SK-N-SH treated with all-trans-retinoic acid at 6 μM for 48 hours (cell line): ENCODE data around the gene TEX36.

ENCODE experiments used
- ATAC-seq: fragments of 200-7000 bp; cut with Tn5 transposase; 3 replicates; pipeline ENCODE4 v1.9.1; 2020; ENCODE audit warnings: mild to moderate bottlenecking, moderate library complexity
- ARNTL ChIP-seq: fragments of 450-650 bp; formaldehyde crosslinking; IDR thresholded peaks from 2 replicates; pipeline ENCODE4 v1.5.0; 2020; ENCODE audit warnings: low read depth, mild to moderate bottlenecking, moderate library complexity, borderline replicate concordance
- BACH2 ChIP-seq: fragments of 250-450 bp; sonication (Bioruptor Pico); IDR thresholded peaks from 2 replicates; pipeline ENCODE4 v1.9.0; 2021; ENCODE audit warnings: mild to moderate bottlenecking, borderline replicate concordance
- CREB5 ChIP-seq: fragments of 250-450 bp; sonication (Bioruptor Pico); IDR thresholded peaks from 2 replicates; pipeline ENCODE4 v1.5.1; 2020; ENCODE audit warnings: low read depth, mild to moderate bottlenecking, moderate library complexity
- CSRNP3 ChIP-seq: fragments of 250-450 bp; sonication (Bioruptor Pico); IDR thresholded peaks from 2 replicates; pipeline ENCODE4 v1.5.1; 2021; ENCODE audit warnings: mild to moderate bottlenecking, moderate library complexity
- ESRRG ChIP-seq: fragments of 250-450 bp; sonication (Bioruptor Pico); IDR thresholded peaks from 2 replicates; pipeline ENCODE4 v1.6.1; 2021; ENCODE audit warnings: mild to moderate bottlenecking
- GLIS3 ChIP-seq: fragments of 250-450 bp; sonication (Bioruptor Pico); IDR thresholded peaks from 2 replicates; pipeline ENCODE4 v1.5.0; 2020; ENCODE audit warnings: mild to moderate bottlenecking, moderate library complexity
- ISL1 ChIP-seq: fragments of 250-450 bp; sonication (Bioruptor Pico); IDR thresholded peaks from 2 replicates; pipeline ENCODE4 v2.1.2; 2022; ENCODE audit warnings: mild to moderate bottlenecking, moderate library complexity
- OSR1 ChIP-seq: fragments of 250-450 bp; sonication (Bioruptor Pico); IDR thresholded peaks from 2 replicates; pipeline ENCODE4 v1.8.0; 2022; ENCODE audit warnings: moderate library complexity, mild to moderate bottlenecking, inconsistent platforms
- PATZ1 ChIP-seq: fragments of 250-450 bp; sonication (Bioruptor Pico); IDR thresholded peaks from 2 replicates; pipeline ENCODE4 v1.8.0; 2020; ENCODE audit warnings: mild to moderate bottlenecking, moderate library complexity, borderline replicate concordance
- RARB ChIP-seq: fragments of 250-450 bp; sonication (Bioruptor Pico); IDR thresholded peaks from 2 replicates; pipeline ENCODE4 v1.8.0; 2021; ENCODE audit warnings: mild to moderate bottlenecking, moderate library complexity
- SNAI2 ChIP-seq: fragments of 250-450 bp; sonication (Bioruptor Pico); IDR thresholded peaks from 2 replicates; pipeline ENCODE4 v1.5.0; 2020; ENCODE audit warnings: mild to moderate bottlenecking, moderate library complexity
- TOX ChIP-seq: fragments of 250-450 bp; sonication (Bioruptor Pico); IDR thresholded peaks from 2 replicates; pipeline ENCODE4 v1.8.0; 2021; ENCODE audit warnings: mild to moderate bottlenecking, moderate library complexity, borderline replicate concordance
- ZC3H10 ChIP-seq: fragments of 250-450 bp; sonication (Bioruptor Pico); IDR thresholded peaks from 2 replicates; pipeline ENCODE4 v1.5.1; 2021; ENCODE audit warnings: mild to moderate bottlenecking, moderate library complexity
- ZFP3 ChIP-seq: fragments of 250-450 bp; sonication (Bioruptor Pico); IDR thresholded peaks from 2 replicates; pipeline ENCODE4 v1.5.0; 2020; ENCODE audit warnings: mild to moderate bottlenecking, moderate library complexity
- ZFP30 ChIP-seq: fragments of 450-650 bp; formaldehyde crosslinking; IDR thresholded peaks from 2 replicates; pipeline ENCODE4 v1.5.0; 2022; ENCODE audit warnings: mild to moderate bottlenecking, moderate library complexity
- ZNF70 ChIP-seq: fragments of 450-650 bp; formaldehyde crosslinking; IDR thresholded peaks from 2 replicates; pipeline ENCODE4 v1.5.0; 2020; ENCODE audit warnings: mild to moderate bottlenecking, moderate library complexity
- ZNF8 ChIP-seq: fragments of 450-650 bp; formaldehyde crosslinking; IDR thresholded peaks from 2 replicates; pipeline ENCODE4 v1.5.0; 2020; ENCODE audit warnings: mild to moderate bottlenecking, moderate library complexity
- TF ChIP-seq, protein P1 (sequence below): fragments of 250-450 bp; sonication (Bioruptor Pico); IDR thresholded peaks from 2 replicates; pipeline ENCODE4 v1.5.0; 2020; ENCODE audit warnings: mild to moderate bottlenecking, moderate library complexity

Gene TEX36

GRCh38 chr10:125726914-125727313, 44.0 kb upstream of the TEX36 start (continued):
- TF ChIP-seq ISL1, result no peak
- TF ChIP-seq BACH2 (CRISPR knock-in tag), result no peak
- no peak for TF ChIP-seq GLIS3 (CRISPR knock-in tag)

DNA sequence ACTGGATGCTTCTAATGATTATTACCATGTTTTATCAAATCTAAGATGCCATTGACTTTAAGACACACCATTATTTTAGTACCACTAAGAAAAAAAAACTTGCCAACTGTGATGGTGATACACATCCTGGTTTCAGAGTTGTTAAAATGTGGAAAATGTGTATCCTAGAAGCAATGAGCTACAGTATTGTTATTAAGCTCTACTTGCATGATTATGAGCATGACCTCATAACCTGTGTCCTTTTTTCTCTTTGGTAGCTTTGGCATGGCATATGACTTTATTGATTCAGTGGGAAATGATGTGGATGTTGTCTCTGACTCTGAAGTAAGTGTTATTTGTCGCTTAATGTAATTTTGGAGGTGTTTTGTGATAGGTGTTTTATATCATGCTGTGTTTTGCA, 39.8 kb upstream of the TEX36 start:
- ATAC-seq, result no peak
- TF ChIP-seq GLIS3 (CRISPR knock-in tag) (no peak), CSRNP3 (CRISPR knock-in tag) (no peak), ZC3H10 (CRISPR knock-in tag) (no peak), ESRRG (no peak), PATZ1 (no peak), TOX (CRISPR knock-in tag) (no peak), ZNF70 (CRISPR knock-in tag) (no peak), ISL1 (no peak), SNAI2 (CRISPR knock-in tag) (no peak), BACH2 (CRISPR knock-in tag) (no peak), ZNF8 (no peak), ZFP3 (CRISPR knock-in tag) (no peak), ZFP30 (CRISPR knock-in tag) (no peak), CREB5 (CRISPR knock-in tag) (no peak)
- TF ChIP-seq, all 23 proteins: peak for 0

- TF ChIP-seq RARB (CRISPR knock-in tag) (no peak), ZFP3 (CRISPR knock-in tag) (no peak), CSRNP3 (CRISPR knock-in tag) (no peak), ARNTL (CRISPR knock-in tag) (no peak), CREB5 (CRISPR knock-in tag) (no peak), OSR1 (CRISPR knock-in tag) (no peak), TOX (CRISPR knock-in tag) (no peak), GLIS3 (CRISPR knock-in tag) (no peak), PATZ1 (no peak), ESRRG (no peak)
- TF ChIP-seq, protein P1, sequence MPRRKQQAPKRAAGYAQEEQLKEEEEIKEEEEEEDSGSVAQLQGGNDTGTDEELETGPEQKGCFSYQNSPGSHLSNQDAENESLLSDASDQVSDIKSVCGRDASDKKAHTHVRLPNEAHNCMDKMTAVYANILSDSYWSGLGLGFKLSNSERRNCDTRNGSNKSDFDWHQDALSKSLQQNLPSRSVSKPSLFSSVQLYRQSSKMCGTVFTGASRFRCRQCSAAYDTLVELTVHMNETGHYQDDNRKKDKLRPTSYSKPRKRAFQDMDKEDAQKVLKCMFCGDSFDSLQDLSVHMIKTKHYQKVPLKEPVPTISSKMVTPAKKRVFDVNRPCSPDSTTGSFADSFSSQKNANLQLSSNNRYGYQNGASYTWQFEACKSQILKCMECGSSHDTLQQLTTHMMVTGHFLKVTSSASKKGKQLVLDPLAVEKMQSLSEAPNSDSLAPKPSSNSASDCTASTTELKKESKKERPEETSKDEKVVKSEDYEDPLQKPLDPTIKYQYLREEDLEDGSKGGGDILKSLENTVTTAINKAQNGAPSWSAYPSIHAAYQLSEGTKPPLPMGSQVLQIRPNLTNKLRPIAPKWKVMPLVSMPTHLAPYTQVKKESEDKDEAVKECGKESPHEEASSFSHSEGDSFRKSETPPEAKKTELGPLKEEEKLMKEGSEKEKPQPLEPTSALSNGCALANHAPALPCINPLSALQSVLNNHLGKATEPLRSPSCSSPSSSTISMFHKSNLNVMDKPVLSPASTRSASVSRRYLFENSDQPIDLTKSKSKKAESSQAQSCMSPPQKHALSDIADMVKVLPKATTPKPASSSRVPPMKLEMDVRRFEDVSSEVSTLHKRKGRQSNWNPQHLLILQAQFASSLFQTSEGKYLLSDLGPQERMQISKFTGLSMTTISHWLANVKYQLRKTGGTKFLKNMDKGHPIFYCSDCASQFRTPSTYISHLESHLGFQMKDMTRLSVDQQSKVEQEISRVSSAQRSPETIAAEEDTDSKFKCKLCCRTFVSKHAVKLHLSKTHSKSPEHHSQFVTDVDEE, result no peak
- no peak for ATAC-seq
These were observed 38.1 kb upstream of the TEX36 start for GRCh38 chr10:125721035-125721434.
